ENCODE measurements around the gene ABCC1.
"Not testable (repeated sequence)": the region's sequence is repeated elsewhere in the genome, so short reads cannot be mapped to it uniquely, and the experiment has no call there.

ABCC1 gene

GRCh38 chr16:16189842-16190241 lies 240.4 kb downstream of the ABCC1 start:
- H3K27me3 ChIP-seq (ENCODE audit: insufficient read depth, low read depth) = peaks cover 5% of the 10 kb centered on the region; the same call in 1 of the 2 replicates
- no peaks in the 10 kb centered on the region for H4K20me1 ChIP-seq (ENCODE audit: insufficient read depth)
- no peak overlapping the region for H3K4me2 ChIP-seq
- H3K4me3 ChIP-seq (IDR thresholded peaks at IDR 0.05; ENCODE audit: insufficient read depth, low read depth, low read length) = no peak overlapping the region
- no peaks in the 10 kb centered on the region for H3K4me1 ChIP-seq (ENCODE audit: low read depth, poor library complexity, severe bottlenecking)
- no peak overlapping the region for H2AFZ ChIP-seq (ENCODE audit: low read depth)
- TF ChIP-seq, protein P1, sequence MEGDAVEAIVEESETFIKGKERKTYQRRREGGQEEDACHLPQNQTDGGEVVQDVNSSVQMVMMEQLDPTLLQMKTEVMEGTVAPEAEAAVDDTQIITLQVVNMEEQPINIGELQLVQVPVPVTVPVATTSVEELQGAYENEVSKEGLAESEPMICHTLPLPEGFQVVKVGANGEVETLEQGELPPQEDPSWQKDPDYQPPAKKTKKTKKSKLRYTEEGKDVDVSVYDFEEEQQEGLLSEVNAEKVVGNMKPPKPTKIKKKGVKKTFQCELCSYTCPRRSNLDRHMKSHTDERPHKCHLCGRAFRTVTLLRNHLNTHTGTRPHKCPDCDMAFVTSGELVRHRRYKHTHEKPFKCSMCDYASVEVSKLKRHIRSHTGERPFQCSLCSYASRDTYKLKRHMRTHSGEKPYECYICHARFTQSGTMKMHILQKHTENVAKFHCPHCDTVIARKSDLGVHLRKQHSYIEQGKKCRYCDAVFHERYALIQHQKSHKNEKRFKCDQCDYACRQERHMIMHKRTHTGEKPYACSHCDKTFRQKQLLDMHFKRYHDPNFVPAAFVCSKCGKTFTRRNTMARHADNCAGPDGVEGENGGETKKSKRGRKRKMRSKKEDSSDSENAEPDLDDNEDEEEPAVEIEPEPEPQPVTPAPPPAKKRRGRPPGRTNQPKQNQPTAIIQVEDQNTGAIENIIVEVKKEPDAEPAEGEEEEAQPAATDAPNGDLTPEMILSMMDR (conservative IDR thresholded peaks at IDR 0.05; ENCODE audit: low read depth, low read length) = no peak
- no peak overlapping the region for H3K9ac ChIP-seq
- H3K36me3 ChIP-seq (ENCODE audit: insufficient read depth) = no peaks in the 10 kb centered on the region
- H3K27ac ChIP-seq = no peak overlapping the region
- no peaks in the 10 kb centered on the region for H3K79me2 ChIP-seq (ENCODE audit: insufficient read depth, low read depth)

- H2AFZ ChIP-seq (ENCODE audit: low read depth) = no peak overlapping the region
- no peak overlapping the region for H3K4me3 ChIP-seq (IDR thresholded peaks at IDR 0.05; ENCODE audit: insufficient read depth, low read depth, low read length)
- no peak overlapping the region for H3K4me2 ChIP-seq
- TF ChIP-seq, protein P1 (conservative IDR thresholded peaks at IDR 0.05; ENCODE audit: low read depth, low read length) = no peak
- H3K27ac ChIP-seq = no peak overlapping the region
- peaks cover 5% of the 10 kb centered on the region; the same call in 1 of the 2 replicates for H3K27me3 ChIP-seq (ENCODE audit: insufficient read depth, low read depth)
- H4K20me1 ChIP-seq (ENCODE audit: insufficient read depth) = no peaks in the 10 kb centered on the region
- H3K9ac ChIP-seq = no peak overlapping the region
- no peaks in the 10 kb centered on the region for H3K4me1 ChIP-seq (ENCODE audit: low read depth, poor library complexity, severe bottlenecking)
- no peaks in the 10 kb centered on the region for H3K79me2 ChIP-seq (ENCODE audit: insufficient read depth, low read depth)
- no peaks in the 10 kb centered on the region for H3K36me3 ChIP-seq (ENCODE audit: insufficient read depth)
Measured at GRCh38 chr16:16190546-16190945, 241.1 kb downstream of the ABCC1 start.

DNA sequence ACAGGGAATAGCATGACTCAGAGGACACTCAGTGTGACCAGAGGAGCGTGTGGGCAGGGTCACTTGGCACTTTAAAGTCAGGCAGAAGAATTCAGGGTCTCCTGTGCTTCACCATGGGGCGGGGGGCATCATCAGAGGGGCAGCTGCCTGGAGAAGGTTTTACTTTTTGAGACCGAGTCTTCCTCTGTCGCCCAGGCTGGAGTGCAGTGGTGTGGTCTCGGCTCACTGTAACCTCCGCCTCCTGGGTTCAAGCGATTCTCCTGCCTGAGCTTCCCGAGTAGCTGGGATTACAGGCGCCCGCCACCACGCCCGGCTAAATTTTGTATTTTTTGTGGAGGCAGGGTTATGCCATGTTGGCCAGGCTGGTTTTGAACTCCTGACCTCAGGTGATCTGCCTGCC lies 241.6 kb downstream of the ABCC1 start:
- H3K4me2 ChIP-seq; H3K79me2 ChIP-seq (ENCODE audit: insufficient read depth, low read depth): not testable (repeated sequence)

DNA sequence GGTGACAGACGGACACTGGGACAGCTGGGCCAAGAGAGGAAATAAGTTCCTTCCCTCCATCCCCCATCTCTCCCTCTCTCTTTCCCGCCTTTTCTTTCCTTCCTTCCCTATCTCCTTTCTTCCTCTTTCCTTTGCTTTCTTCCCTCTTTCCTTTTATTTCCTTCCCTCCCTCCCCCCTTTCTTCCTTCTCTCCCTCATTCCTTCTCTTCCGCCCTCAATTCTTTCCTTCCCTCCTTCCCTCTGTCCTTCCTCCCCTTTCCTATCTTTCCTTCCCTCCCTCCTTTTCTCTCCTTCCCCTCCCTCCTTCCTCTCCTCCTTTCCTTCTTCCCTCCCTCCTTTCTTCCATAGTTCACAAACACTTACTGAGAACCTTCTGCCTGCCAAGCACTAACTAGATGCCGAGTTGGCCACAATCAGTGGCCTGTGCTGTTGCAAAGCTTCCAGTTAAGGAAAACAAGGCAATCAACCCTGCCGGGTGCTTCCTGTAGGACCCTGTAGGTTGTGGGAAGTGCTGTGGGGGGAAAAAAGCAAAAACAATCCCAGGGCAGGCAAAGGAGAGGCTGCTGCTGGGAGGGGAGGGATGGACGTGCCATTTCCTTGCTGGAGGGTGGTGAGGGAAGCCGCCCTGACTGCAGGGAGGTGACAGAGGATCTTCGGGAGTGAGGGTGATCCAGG lies 242.2 kb downstream of the ABCC1 start:
- Histone ChIP-seq H3K27me3 (ENCODE audit: insufficient read depth, low read depth) (peaks cover 5% of the 10 kb centered on the region; the same call in 1 of the 2 replicates), H3K9ac (no peak overlapping the region), H3K36me3 (ENCODE audit: insufficient read depth) (no peaks in the 10 kb centered on the region), H3K4me1 (ENCODE audit: low read depth, poor library complexity, severe bottlenecking) (no peaks in the 10 kb centered on the region), H3K27ac (no peak overlapping the region), H3K4me2 (no peak overlapping the region), H2AFZ (ENCODE audit: low read depth) (no peak overlapping the region; the same call in 1 of the 2 replicates), H3K4me3 (IDR thresholded peaks at IDR 0.05; ENCODE audit: insufficient read depth, low read depth, low read length) (no peak overlapping the region), H3K79me2 (ENCODE audit: insufficient read depth, low read depth) (no peaks in the 10 kb centered on the region), H4K20me1 (ENCODE audit: insufficient read depth) (no peaks in the 10 kb centered on the region)
- TF ChIP-seq, protein P1 (conservative IDR thresholded peaks at IDR 0.05; ENCODE audit: low read depth, low read length) = no peak

More for the DNA sequence above, 241.6 kb downstream of the ABCC1 start:
- H3K27me3 ChIP-seq (ENCODE audit: insufficient read depth, low read depth); H3K36me3 ChIP-seq (ENCODE audit: insufficient read depth); H3K4me3 ChIP-seq (IDR thresholded peaks at IDR 0.05; ENCODE audit: insufficient read depth, low read depth, low read length); H3K4me1 ChIP-seq (ENCODE audit: low read depth, poor library complexity, severe bottlenecking); H3K9ac ChIP-seq; H4K20me1 ChIP-seq (ENCODE audit: insufficient read depth); H2AFZ ChIP-seq (ENCODE audit: low read depth); H3K27ac ChIP-seq: not testable (repeated sequence)
